Stimulated activated CD8-positive, alpha-beta memory T cell treated with anti-CD3 and anti-CD28 coated beads, Interleukin-4, amount 100 ng/mL, for 1 hour (primary cell): ENCODE measurements around the gene MPPED1.

Source experiments
- DNase-seq, 2 donors: peaks; one replicate each; pipeline ENCODE4 v3.0.0-alpha.2; 2020; ENCODE audit warnings: low read depth in 2 of 2, low spot score in 1 of 2

MPPED1 gene

DNA sequence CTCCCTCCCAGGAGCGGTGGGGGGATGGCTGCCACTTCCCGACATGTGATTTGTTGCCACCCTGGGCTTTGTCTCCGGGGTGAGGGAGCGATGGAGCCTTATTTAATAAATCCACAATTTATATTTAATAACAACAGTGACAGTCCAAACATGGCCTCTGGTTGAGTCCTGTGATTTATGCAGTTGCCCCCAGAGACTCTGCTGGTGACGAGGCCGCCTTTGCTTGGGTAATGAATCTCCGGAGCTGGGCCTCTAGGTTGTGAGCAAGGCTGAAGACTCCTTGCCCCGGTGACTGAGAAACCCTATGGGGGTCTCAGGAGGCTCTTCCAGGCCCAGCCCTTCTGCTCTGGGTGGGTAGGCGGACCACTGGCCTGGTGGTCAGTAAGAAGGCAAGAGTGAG is 16.7 kb downstream of the MPPED1 start:
- no peak for DNase-seq

- no peak for DNase-seq
Measured at GRCh38 chr22:43429426-43429825, 17.6 kb downstream of the MPPED1 start.

GRCh38 chr22:43431808-43432554 is 20.2 kb downstream of the MPPED1 start:
- no peak for DNase-seq

- DNase-seq: no peak
Measured at GRCh38 chr22:43432883-43433415, 21.1 kb downstream of the MPPED1 start.

DNA sequence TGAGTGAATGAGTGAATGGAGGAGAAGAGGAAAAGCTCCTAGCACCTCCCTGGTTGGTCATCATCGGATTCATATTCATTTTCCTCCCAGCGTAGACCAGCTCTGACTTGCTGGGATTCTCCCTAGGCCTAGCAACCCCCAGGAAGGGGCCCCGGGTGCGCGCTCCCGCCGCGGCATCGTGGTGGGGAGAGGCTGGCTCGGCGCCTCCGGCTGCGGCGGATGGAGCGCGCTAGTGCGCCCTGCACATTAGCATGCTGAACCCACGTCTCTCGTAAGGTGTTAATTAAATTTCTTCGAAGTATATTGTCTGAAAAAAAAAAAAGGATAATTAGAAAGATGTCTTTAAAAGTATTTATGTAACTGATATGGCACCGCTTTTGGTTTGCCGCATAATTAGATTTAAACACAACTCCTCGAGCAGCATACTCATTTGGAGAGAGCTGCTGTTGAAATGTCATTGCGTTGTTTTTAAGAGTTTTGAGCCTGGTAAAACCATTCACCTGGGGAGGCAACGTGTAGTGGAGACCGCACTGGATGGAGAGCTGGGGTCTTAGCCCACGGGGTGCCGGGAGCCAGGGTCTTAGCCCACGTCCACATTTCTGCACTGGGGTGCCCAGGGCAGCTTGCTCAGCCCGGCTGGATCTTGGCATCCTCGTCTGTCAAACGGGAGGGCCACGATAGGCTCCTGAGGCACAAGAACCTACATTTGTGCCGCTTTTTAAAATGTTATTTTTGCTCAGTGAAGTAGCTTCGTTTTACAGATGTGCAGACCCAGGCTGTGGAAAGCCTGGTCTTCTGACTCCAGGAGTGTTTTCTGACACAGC is 21.8 kb downstream of the MPPED1 start:
- no peak for DNase-seq

- no peak for DNase-seq
Measured at GRCh38 chr22:43434275-43434927, 22.6 kb downstream of the MPPED1 start.

DNA sequence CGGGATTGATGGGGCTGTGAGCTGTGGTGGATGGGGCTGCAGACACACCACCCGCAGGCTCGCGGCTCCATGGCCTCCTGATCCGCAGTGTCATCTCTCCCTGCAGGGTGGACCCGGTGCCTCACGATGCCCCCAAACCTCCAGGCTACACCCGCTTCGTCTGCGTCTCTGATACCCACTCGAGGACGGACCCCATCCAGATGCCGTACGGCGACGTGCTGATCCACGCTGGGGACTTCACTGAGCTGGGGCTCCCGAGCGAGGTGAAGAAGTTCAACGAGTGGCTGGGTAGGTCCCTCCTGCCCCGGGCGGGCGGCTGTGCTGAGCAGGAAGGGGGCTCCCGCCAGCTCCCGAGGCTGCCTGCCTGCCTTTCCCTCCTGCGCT is 23.1 kb downstream of the MPPED1 start:
- DNase-seq: no peak

DNA sequence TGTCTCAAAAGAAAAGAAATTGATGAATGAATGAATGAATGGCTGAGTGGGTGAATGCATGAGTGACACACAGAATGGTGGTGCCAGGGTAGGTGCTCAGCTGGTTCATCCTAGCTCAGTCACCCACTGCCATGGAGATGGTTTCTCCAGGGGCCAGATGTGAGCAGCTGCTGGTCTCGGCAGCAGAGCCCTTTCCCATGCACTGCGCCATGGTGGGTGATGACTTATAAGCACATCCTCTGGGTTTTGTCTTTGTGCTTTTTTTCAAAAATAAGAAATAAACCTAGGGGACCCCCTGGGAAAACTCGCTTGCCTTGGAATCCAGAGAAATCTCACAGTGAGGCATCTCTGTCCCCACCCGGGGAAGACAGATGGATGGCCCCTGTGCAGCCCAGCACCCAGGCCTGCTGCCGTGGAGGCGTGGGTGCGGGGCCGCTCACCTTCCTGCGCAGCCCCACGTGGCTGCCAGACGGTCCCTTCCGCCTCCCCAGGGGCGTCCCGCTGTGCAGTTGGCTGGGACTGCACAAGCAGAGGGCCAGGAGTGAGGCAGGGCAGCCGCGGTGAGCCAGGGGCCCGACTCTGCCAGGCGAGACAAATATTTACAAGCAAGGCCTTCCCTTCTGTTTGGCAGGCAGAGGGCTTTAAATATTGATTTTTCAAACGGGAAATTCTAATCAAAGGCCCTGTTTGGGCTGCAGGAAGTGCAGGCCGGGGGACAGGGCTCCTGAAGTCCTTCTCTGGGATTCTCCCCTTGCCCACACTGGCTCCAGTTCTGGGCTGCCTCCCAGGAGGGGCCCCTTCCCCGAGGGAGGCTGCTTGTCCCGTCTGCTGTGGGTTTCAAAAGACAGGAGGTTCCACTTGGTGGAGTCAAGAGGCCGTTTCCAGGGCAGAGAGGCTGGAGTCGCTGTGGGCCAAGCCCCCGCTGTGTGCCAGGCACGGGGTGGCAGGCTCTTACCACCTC is 24.3 kb downstream of the MPPED1 start:
- DNase-seq: no peak

DNA sequence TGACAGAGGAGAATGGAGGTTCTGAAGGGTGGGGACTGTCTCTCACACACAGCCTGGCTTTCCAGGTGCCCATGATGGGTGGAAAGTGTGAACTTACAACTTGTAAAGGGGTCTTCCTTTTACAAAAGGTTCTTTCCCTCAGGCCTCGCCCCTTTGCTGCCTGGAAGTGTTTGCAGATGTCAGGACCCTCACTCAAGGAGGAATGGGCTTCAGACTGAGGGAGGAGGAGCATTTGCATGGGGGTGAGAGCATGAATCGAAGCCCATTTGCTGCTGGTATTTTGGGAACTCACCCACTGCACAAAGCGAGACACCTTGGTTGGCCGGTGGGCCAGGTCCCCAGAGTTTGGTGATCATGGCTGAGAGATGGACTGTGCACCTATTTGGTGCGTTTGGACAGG is 25.1 kb downstream of the MPPED1 start:
- no peak for DNase-seq

GRCh38 chr22:43437871-43438475 is 26.2 kb downstream of the MPPED1 start:
- DNase-seq: no peak

DNA sequence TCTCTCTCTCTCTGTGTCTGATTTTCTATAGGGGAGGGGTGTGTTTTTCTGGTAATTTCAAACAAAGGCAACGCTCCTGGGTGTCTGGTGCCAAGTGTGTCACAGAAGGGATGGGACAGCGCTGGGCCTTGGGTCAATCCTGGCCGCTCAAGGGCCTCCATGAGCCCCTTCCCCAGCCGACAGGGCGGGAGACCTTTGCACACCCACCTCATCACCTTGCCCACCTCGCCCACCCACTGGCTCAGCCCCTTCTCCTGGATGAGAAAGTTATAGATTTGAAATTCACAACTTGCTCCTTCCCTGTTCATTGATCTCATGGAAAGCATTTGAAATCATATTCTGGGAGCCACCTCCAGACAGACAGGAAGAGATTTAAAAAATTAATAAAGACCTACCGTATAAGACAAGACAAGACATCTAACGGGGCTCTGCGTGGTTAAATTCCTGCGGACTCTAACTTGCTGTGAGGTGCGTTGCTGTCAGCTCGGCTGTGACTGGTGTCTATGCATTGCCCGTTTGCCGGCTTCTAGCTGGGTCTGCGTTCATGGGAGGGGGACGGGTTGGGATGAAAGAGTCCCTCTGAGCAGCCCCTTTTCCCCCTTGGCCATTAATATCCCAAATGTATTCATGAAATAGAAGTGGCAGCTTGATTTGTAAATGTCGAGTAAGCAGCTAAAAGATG is 27.0 kb downstream of the MPPED1 start:
- DNase-seq: no peak

GRCh38 chr22:43439368-43440103 is 27.7 kb downstream of the MPPED1 start:
- no peak for DNase-seq

GRCh38 chr22:43440104-43440387 is 28.2 kb downstream of the MPPED1 start:
- DNase-seq: no peak

GRCh38 chr22:43440556-43440955 is 28.7 kb downstream of the MPPED1 start:
- DNase-seq: no peak

DNA sequence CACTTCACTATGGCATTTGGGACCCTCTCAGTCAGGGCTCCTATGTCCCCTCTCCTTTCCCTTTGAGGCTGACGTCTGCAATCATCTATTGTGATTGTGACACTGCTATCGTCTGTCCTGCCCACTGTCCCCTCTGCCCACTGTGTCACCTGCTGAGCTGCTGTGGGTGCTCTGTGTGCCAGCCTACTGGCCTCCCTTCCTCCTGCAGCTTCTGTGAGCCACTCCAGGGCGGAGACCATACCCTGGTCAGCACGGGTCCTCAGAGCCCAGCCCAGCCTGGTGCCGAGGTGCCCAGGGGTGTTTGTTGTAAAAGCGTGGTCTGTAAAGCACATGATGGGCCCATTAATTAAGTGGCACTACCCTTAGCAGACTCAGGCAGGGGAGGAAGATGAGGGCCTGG is 29.4 kb downstream of the MPPED1 start:
- DNase-seq: no peak

DNA sequence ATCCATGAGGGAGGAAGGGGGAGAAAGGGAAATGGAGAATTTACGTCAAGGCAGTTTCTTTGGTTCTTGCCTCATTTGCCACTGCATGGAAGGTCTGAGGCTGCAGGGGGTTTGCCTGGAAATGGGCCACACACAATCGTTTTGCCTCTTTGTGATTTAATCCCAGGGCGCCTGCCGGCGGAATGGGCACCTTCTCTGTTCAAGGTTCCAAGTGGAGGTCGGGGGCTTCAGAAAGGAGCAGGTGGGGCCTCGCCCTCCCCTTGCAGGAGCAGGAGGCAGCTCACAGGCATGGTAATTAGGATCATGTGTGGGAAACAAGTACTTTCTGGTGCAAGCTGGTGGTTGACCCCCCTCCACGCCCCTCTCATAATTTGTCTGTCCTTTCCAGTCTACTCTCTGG is 29.9 kb downstream of the MPPED1 start:
- no peak for DNase-seq

DNA sequence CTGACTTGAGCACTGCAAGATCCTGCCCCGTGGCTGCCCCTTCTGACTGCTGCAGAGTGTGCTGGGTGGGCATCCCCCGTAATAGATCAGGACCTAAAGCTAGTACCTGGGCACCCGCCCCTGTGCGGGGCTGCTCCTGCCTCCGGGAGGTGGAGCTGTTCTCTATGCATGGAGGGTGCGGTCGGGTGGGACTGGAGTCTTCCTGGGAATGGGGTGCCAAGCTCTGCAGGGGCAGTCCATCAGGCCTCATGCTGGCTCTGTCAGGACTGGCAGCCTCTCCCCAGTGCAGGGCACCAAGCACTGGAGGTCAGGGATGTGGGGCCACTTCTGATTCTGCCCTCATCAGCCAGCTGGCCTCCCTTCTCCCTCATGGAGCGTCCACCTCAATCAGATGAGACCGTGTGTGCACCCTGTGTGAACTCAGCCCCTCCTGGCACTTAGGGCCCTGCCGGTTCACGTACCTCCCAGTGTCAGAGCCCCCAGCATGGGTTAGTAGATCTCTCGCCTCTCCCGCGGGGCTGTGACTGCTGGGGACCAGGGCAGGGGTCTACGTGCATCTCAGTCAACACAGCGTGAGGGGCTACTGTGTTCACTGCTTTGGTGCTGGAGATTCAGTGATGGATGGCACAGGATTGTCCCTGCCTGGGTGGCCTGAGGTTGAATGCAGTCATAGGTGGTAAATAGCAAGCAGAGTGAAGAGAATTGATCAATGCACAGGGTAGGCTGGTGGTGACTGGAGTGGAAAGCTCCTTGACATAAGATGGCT is 30.8 kb downstream of the MPPED1 start:
- no peak for DNase-seq

DNA sequence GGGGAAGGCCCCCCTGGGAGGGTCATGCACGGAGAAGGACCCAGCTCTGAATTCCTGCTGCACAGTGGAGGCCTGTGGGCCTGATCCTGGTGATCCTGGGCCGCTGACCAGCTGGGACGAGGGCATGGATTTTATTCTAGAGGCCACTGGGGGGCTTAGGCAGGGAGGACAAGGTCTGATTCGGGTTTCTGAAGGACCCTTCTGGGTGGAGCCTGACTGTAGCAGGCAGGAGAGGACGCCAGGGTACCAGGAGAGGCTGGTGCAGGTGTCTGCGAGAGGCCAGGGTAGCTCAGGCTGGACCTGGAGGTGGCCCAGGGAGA is 31.3 kb downstream of the MPPED1 start:
- no peak for DNase-seq
